Stimulated activated CD8-positive, alpha-beta memory T cell treated with anti-CD3 and anti-CD28 coated beads, Interleukin-7, amount 100 ng/mL, for 24 hours (primary cell): ENCODE data around the gene LAMA2.

Source experiments
- DNase-seq: peaks from one replicate; pipeline ENCODE4 v3.0.0-alpha.2; 2020; ENCODE audit warnings: low read depth

The LAMA2 gene

DNA sequence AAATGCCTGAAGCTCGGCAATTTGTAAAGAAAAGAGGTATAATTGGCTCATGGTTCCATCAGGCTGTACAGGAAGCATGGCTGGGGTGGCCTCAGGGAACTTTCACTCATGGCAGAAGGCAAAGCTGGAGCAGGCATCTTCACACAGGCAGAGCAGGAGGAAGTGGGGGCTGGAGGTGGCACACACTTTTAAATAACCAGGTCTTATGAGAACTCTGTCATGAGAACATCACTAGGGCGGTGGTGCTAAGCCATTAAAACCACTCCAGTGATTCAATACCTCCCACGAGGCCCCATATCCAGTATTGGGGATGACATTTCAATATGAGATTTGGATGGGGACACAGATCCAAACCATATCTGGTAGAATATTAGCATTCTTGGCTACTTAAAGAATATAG is 481.8 kb downstream of the LAMA2 start:
- DNase-seq = no peak

DNA sequence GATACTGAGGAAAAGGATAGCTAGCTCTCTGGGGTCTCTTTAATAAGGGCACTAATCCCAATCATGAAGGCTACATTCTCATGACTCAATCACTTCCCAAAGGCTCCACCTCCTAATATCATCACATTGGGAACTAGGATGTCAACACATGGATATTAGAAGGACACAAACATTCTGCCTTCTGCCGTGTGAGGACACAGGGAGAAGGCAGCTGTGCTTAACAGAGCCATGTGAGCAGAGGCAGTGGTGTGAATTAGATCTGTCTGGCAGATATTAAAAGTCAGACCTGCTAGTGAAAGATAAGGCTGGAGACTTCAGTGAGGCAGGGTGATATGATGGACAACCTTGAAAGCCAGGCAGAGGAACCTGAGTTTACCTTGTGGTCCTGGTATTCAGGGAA is 485.1 kb downstream of the LAMA2 start:
- DNase-seq = no peak

DNA sequence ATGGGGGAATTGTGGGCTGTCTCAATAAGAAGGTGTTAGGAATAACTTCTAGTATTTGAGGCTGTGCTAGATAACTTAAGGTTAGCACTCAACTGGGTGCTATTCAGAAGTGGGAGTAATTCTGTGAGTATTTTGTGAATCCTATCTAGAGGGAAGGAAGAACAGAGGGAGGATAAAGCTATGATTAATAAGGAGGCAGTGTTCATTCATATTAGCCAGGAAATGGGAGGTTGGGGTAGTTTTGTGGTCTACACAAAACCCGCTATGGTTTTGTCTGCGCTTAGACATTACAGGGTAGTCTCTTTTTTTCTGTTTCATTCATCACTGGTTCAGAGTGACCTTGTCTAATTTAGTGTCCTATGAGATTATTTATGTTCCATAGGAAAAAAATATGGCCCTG is 486.0 kb downstream of the LAMA2 start:
- no peak for DNase-seq

DNA sequence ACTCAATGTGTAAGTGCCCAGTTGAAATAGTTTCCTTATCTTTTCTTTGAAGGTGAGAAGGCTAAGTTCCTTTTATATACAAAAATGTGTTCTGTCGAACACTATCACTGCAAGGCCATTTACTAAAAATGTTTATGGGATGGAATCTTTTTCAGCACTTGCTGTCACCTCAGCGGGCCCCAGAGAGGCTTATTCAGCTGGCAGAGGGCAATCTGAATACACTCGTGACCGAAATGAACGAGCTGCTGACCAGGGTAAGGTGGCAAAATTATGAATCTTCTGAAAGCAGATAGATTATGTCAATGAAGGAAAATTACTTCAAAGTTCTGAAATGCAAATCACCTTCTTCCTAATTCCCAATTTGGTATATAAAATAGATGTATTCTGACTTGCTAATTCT is 486.8 kb downstream of the LAMA2 start:
- no peak for DNase-seq

DNA sequence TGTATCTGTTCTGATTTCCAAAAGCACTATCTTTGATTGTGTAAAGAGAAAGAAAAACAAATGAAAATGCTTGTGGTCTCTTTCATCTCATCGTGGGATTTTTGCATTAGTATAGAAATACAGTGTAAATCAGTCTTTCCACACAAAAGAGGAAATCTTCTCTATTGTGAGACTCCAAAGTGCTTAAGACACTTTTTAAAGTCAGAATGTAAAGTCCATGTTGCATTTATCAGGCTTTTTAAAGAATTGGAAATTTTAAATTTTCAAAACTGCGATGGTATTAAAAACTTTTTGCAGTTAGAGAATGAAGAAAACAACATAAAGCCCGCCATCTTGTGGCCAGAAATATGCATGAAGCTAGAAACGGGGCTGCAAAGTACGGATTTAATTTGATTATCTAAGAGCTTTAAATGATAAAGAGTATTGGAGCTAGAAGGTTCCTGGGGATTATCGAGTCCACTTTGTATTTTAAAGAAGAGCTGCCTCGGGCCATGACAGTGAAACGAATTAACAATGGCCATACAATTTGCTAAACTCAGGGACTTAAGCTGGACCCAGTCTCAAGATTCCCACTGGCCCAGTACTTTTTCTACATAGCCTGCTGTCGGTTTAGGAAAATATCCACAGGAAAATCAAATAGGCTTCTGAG is 487.5 kb downstream of the LAMA2 start:
- DNase-seq = peak; percentile 8

DNA sequence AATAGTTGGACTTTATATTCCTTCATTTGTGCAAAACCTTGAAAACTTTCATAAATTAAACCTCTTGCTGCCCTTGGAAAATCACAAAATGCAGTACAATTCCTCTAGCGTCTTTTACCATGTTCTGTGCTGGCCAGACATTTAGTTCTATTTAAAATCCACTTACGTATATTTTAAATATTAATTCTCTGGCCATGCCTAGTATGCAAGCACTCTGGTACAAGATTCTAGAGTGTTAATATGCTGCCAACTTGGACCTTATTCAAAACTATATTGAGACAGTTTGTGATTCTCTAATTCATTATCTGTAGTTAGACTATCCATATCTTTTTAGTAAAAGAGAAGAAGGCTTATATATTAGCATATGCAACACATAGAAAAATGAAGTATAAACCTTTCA is 498.9 kb downstream of the LAMA2 start:
- no peak for DNase-seq

DNA sequence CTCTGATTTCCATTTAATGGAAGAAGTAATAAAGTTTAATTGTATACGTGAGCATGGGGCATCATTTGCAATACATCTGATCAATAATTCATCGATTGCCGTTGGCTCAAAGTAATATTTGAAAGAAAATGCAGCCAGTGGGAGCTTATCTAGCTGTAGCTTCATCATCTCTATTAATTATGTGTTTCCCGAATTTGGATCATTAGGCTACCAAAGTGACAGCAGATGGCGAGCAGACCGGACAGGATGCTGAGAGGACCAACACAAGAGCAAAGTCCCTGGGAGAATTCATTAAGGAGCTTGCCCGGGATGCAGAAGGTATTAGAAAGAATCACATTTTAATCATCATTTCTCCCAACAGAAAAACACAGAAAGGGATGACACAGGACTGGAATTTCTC is 500.0 kb downstream of the LAMA2 start:
- DNase-seq = no peak

DNA sequence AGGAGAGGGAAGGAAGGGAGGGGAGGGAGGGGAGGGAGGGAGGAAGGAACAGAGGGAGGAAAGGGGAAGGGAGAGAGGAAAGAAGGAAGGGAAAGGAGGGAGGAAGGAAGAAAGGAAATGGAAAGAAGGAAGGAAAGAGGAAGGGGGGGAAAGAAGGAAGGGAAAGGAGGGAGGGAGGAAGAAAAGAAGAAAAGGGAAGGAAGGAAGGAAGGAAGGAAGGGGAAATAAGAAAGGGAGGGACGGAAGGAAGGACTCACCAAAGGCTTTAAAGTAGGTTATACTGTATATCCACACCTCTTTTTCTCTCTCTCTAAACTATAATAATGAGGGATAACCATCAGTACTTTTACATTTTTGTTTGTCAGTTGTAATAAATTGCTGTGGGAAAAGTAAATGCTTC is 502.2 kb downstream of the LAMA2 start:
- DNase-seq = no peak

DNA sequence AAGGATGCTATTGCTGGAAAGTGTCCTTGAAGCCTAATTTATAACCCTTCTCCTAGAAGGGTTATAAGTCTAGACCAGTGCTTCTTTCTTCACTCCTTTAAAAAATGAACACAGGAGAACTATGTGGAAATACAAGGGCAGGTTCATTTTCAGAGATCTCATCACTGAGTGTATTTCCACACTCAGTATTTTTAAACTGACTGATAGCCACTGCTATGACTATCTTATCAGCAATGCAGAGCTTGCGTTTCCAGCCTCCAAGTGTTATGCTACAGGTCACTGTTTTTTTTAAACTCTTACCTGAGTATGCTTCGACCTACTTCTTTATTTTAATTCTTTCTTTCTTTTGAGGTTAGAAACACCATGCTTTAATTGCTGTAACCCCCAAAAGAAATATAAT is 508.0 kb downstream of the LAMA2 start:
- DNase-seq = no peak

DNA sequence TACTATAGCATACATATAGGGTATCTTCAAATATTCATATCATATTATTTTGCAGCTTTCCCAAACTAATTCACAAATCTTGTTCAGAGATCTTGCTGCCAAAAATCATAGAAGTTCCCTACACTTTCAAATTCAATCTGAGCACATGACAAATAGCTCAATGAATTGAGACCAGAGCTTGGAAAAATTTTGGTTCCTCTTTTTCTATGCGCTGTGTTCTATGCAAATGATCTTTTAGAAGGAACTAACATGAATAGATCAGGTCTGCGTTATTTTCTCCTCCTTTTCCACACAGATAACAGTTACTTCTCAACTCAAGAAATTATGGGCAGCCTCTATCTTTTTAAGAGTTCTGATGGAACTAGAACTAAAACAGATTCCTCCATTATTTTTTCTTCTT is 510.7 kb downstream of the LAMA2 start:
- DNase-seq = no peak

DNA sequence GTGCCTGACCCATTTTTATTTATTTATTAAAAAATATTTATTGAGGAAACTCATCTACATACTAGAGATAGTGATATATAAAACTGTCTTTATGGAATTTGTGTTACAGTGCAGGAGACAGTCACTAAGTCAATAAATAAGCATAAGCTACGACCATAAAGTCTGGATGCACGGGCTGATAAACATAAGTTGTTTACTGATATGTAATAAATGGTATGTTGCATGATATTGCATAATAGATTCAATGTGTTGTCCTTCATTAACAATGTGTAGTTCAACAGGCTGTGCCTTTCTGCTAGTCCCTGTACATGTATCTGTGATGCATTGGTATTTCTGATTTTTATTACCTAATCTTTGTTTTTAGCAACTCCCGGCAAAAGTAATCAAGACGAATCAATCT is 515.8 kb downstream of the LAMA2 start:
- DNase-seq = no peak

DNA sequence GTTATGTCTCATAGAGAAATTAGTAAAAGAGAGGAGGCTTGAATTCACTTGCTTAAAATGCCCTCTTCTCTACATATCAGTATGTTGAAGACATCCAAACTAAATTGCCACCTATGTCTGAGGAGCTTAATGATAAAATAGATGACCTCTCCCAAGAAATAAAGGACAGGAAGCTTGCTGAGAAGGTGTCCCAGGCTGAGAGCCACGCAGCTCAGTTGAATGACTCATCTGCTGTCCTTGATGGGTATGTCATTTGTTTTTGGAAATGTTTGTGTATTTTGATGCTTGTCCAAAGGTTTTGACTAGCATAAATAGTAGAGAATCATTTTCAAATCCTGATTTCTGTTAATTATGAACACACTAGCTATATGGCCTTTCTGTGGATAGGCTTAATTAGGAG is 519.3 kb downstream of the LAMA2 start:
- no peak for DNase-seq

DNA sequence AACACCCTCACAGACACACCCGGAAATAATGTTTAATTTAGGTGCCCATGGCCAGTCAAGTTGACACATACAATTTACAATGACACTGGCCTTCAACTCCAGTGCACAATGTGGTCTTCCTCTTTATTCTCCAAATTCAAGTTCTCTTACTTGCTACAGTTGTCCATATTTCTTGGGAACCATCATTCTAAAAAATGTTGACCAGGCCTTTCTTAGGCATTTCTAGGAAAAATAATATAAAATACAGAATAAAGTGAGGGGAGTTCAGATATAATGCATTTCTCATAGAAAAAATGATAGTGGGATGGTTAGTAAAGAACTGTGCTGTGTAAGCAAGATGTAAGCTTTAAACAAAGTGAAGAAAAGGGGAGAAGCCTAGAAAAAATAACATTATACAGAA is 528.2 kb downstream of the LAMA2 start:
- no peak for DNase-seq

DNA sequence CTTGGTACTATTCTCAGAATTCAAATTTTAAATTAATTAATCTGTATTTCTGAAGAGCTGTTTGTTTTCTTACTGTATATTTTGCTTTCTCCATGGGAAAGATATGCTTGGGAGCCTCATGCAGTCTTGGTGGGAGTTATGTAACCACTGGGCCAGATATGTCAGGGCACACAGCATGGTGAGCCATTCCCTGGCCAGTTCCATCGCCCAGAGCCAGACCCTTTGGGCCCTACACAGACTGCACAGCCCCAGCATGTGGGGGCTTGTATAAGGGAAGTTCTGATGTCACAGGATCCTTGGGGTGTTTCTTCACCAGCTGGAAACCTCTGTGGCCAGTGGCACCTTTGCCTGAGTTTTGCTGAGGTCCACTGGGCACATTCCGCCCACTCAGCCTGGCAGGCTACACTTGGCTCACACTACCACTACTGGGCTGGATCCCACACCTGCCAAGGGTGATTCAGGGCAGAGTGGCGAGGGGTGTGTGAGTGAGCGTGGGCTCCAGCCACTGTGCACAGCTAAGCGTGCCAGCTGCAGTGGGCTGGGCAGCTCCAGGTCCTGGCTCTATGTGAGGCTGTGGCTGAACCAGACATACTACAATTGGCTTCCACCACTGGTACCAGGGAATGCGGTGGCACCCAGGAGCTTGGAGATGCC is 533.5 kb downstream of the LAMA2 start:
- DNase-seq = no peak

DNA sequence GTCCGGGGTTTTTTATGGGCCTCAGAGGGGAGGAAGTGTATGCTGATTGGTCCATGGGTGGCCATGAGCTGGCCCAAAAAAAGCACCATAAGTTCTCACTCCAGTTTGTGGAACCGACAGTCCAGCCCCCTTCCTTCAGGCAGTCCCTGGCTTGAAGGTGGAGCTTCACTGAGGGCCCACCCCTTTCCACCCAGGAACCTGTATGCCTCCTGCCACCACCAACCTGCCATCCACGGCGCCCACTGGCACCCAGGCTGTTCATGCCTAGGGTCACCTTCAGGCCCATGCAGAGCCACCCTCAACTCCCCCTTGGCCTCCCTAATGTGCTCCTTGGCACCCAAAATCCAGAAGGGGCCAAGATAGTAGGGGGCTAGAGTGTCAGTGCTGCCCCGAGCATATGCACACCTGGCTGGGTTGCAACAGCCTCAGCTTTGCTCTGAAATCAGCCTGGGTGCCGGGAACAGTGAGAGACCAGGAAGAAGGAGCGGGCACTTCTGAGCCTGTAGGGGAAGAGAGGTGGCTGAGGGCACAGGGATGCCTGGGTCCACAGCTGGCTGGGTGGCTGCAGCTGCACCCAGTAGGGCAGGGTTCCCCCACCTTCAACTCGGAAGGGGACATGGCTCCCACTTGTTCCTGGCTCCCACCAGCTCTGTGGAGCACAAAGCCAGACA is 534.6 kb downstream of the LAMA2 start:
- DNase-seq = no peak

DNA sequence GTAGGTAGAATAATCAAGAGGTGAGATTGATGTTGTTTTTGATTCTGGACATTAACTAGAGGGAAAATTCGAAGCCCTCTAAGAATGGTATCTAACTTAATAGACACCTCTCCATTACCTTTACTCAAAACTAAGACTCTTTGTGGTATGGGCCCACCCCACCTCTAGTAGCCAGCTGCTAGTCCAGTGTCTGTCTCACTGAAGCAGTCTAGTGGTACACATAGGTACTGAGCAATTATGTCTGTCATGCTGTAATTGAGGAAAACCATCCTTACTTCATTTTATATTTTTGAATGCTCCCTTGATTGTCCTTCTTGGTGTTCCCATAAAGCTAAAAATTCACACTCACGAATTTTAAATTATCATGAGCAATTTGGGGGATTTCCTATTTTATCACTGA is 536.4 kb downstream of the LAMA2 start:
- no peak for DNase-seq

DNA sequence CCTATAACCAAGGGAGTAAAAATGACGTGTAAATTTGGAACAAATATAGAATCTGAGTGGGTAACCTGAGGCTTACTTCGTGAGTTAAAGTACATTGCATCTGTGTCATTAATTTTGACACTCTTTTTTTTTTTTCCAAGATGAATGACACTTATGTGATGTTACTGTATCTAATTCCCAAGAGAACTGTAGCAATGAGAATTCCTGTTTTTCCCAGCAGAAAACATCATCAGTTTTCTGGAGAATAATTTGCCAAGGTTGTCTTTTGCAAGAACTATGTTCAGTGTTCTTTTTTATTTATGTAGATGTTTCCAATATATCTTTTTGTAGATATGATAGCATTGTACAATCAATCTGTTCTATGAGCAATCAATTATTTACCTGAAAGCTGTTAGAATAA is 543.4 kb downstream of the LAMA2 start:
- DNase-seq = no peak

DNA sequence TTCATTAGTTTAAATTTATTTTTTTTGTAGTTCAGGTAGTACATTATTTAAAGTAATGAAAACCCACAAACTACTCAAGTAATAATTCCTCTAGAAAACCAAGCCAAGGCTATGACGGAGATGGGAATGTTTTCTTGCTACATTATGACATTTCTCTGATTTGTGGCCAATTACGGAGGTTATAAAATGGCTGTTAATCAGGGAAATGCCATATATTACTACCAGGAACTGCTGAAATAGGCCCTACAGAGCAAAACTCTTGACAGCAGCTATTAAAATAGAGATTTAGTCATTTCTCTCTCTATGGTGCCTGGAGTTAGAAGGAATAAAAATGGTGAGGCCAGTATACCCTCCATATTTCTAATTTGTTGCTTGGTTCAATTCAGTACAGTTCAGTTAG is 547.0 kb downstream of the LAMA2 start:
- no peak for DNase-seq

DNA sequence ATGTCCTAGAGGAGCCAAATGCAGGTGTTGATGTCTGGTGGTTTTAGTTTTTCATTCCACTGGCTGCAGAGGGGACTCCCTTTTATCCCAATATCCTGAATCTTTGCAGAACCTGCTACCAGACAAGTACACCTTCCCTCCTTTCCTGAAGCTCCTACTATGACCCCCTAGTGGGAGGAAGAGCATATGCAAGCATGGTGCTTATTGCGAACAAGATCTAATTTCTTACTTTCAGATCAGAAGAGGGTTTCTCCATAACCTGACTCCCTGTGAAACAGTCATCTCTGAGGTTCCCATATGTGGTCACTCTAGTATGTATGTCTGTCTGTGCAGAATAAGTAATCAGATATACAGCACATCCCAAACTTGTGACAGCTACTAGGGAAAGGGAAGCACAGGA is 549.8 kb downstream of the LAMA2 start:
- no peak for DNase-seq

DNA sequence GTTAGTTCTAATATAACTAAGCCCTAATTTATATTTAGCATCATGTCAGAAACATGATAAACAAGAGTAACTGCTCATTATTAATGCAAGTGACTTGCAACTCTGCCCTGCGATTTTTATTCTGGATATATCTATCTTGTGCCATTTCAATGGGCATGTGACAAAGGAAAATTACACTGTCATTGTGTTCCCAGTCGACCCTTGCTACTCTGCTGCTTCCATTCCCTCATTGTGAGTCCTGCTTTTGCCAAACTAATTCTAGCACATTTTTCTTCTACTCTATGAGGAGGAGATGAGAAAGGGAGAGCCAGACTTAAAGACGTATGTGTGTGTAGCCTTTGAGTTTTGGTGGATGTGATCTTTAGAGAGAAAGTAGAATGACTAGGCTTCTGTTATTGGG is 551.2 kb downstream of the LAMA2 start:
- DNase-seq = no peak

DNA sequence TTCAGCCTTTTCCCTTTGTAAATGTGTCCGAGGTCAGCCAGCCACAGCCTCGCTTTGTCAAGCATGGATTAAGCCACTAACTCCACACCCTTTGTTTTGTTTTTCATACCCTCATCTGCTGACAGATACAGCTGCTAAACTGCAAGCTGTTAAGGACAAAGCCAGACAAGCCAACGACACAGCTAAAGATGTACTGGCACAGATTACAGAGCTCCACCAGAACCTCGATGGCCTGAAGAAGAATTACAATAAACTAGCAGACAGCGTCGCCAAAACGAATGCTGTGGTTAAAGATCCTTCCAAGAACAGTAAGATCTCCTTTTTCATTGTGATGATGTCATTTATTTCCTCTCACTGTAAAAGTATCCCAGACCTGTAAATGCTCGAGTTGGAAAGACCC is 557.8 kb downstream of the LAMA2 start:
- DNase-seq = no peak

DNA sequence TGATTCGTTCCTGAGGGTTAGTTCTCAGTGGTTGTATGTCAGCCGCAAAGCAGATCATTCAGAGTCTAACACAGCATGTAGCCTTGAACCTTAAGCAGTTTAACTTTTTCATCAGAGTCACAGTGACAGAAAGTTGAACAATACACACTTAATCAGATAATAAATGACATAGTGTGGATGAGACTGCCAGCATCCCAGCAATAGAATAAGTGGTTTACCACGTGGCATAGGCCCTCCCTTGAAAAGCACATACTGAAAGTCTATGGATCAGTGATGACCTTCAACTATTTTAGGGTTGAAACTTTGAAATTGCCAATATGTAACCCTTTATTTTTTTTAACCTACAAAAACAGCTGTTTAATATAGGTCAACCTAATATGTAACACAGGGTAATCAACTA is 561.7 kb downstream of the LAMA2 start:
- no peak for DNase-seq

DNA sequence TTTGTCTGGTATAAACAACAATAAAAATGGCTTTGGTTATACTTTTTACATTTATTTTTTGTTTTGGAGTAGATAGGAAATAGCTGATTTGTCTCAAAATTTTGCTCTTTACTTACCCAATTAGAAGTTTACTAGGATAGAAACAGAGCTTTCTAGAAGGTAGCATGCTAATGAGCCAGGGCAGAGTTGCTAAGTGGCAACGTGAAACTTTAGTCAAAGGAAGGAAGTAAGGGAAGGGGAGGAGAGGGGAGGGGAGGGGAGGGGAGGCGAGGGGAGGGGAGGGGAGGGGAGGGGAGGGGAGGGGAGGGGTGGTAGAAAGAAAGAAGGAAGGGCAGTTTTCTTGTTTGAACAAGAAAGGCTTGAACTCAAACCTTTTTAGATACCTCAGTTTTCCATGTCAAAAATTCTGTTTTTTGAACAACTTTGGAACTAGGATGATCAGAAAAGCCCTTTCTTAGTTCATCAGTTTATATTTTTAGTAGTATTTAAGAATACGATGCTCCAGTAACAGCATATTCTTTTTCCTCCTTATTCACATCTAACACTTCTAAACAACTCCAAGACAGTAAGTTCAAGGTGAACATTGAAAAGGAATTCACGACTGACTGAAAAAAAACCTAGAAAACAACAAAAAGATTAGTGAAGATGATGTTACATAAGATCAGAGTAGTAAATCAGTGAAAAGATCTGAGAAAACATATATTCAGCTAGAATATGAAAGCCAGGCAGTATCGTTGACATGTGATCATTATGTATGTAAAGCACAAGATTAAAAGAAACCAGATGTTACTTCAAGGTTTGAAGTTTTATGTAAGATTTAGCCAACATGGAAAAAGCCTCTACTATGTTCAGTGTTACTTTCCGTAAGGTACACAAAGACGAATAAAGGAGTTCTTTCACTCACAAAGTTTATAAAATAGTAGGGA is 563.6 kb downstream of the LAMA2 start:
- DNase-seq = no peak
